Neural progenitor cell (in vitro differentiated cells): ENCODE results near the gene RARG.

Experiments used
- CTCF ChIP-seq: fragments of 200-600 bp; sonication (generic); IDR thresholded peaks from 2 replicates; pipeline ENCODE4 v1.5.1; 2017; ENCODE audit warnings: antibody characterized with exemption, mild to moderate bottlenecking
- EZH2 ChIP-seq: fragments of 200-600 bp; sonication (generic); IDR thresholded peaks from 2 replicates; pipeline ENCODE4 v1.6.1; 2017; ENCODE audit warnings: antibody characterized with exemption, mild to moderate bottlenecking, moderate library complexity
- EZH2phosphoT487 ChIP-seq: fragments of 200-600 bp; sonication (generic); IDR thresholded peaks from 2 replicates; pipeline ENCODE4 v1.6.1; 2017; ENCODE audit warnings: antibody characterized with exemption

- TF ChIP-seq CTCF = no peak
- no peak for TF ChIP-seq EZH2
- no peak for TF ChIP-seq EZH2phosphoT487
Measured at GRCh38 chr12:53166837-53167236, 65.2 kb downstream of the RARG start.
